Smooth muscle cell (in vitro differentiated cells): Measurements from ENCODE around the gene SIK3. TPM values are rescaled to one million over a fixed set of nuclear protein-coding genes. Genes with fewer than 3 reads are reported as not detected.

Source experiments
- DNase-seq: peaks from one replicate; lab custom pipeline; 2025; ENCODE audit not compliant: unreplicated experiment; lab: John Stamatoyannopoulos, UW
- H2AFZ ChIP-seq: fragments of 200-600 bp; sonication (generic); 2 replicates; pipeline ENCODE4 v1.6.0; 2016; ENCODE audit warnings: antibody characterized with exemption, low read depth, mild to moderate bottlenecking
- H3F3A ChIP-seq: fragments of 200-600 bp; sonication (generic); 2 replicates; pipeline ENCODE4 v1.6.0; 2017; ENCODE audit warnings: antibody characterized with exemption, low read depth
- H3K27ac ChIP-seq: fragments of 200-600 bp; sonication (generic); 2 replicates; pipeline ENCODE4 v1.5.1; 2016; ENCODE audit warnings: low read depth, mild to moderate bottlenecking
- H3K27me3 ChIP-seq: fragments of 200-600 bp; sonication (generic); 2 replicates; pipeline ENCODE4 v1.6.1; 2016; ENCODE audit warnings: low read depth, mild to moderate bottlenecking
- H3K36me3 ChIP-seq: fragments of 200-600 bp; sonication (generic); 2 replicates; pipeline ENCODE4 v1.5.1; 2016; ENCODE audit warnings: low read depth
- H3K4me1 ChIP-seq: fragments of 200-600 bp; sonication (generic); 2 replicates; pipeline ENCODE4 v1.5.1; 2016; ENCODE audit warnings: low read depth
- H3K4me2 ChIP-seq: fragments of 200-600 bp; sonication (generic); 2 replicates; pipeline ENCODE4 v1.6.0; 2016; ENCODE audit warnings: mild to moderate bottlenecking
- H3K4me3 ChIP-seq: fragments of 200-600 bp; sonication (generic); 2 replicates; pipeline ENCODE4 v1.5.1; 2016; ENCODE audit warnings: mild to moderate bottlenecking
- H3K79me2 ChIP-seq: fragments of 200-600 bp; sonication (generic); 2 replicates; pipeline ENCODE4 v1.6.0; 2016; ENCODE audit warnings: low read depth, mild to moderate bottlenecking
- H3K9ac ChIP-seq: fragments of 200-600 bp; sonication (generic); 2 replicates; pipeline ENCODE4 v1.6.0; 2016; ENCODE audit warnings: low read depth
- H3K9me3 ChIP-seq: fragments of 200-600 bp; sonication (generic); replicated peaks from 2 replicates; pipeline ENCODE4 v1.5.1; 2016; ENCODE audit warnings: low read depth
- H4K20me1 ChIP-seq: fragments of 200-600 bp; sonication (generic); 2 replicates; pipeline ENCODE4 v1.6.0; 2016; ENCODE audit warnings: low read depth
- WGBS: methylation state at CpG from one replicate; pipeline ENCODE4 v1.1.7; 2016; ENCODE audit warnings: low lambda C conversion rate; 5-methylcytosine and 5-hydroxymethylcytosine counted together
- polyA plus RNA-seq: library from polyadenylated mRNA; unstranded; fragments of >200 nt; fragmentation: Nextera tagmentation; extraction: Ambion mirVana; gene quantifications from 2 replicates; pipeline ENCODE4 v1.2.1, GENCODE V29; 2016
- total RNA-seq: library from RNA; depleted of rRNA; stranded (reverse); fragments of >200 nt; gene quantifications from 2 replicates; pipeline ENCODE4 v1.2.3, GENCODE V29; 2014
- TF ChIP-seq, protein P1 (sequence below): fragments of 200-600 bp; sonication (generic); IDR thresholded peaks from 2 replicates; pipeline ENCODE4 v1.5.1; 2017; ENCODE audit warnings: borderline replicate concordance, mild to moderate bottlenecking, antibody characterized with exemption; ENCODE audit not compliant: insufficient read depth, poor library complexity, severe bottlenecking

Gene SIK3
- total and polyA plus RNA-seq, 2 experiments from 2014 or later, result 11.0 to 11.9 TPM

DNA sequence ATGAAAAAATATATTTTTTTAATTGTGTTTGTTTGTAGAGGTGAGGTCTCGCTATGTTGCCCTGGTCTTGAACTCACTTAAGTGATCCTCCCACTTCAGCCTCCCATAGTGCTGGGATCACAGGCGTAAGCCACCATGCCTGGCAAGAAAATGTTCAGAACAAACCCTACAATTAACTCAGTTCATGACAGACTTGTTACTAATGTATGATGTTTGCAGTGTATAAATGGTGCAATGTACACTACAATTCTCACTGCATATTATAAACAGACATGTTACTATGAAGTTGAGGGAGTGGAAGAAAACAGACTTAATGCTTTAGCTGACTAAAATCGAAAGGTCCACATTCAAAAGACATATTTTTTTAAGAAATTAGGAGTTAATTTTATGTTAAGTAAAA, 59.0 kb downstream of the SIK3 start:
- no peaks in the 10 kb centered on the region for H3K27me3 ChIP-seq
- peaks cover 14% of the 10 kb centered on the region for H3K4me1 ChIP-seq
- no peak overlapping the region for H3K27ac ChIP-seq
- H3F3A ChIP-seq, result no peaks in the 10 kb centered on the region
- DNase-seq, result no peak
- H3K36me3 ChIP-seq, result no peaks in the 10 kb centered on the region
- no peaks in the 10 kb centered on the region for H3K9me3 ChIP-seq
- peaks cover 100% of the 10 kb centered on the region for H4K20me1 ChIP-seq
- H3K9ac ChIP-seq, result no peak overlapping the region
- 97% methylated on average over 3 of the region's 3 CpGs for WGBS
- H3K4me2 ChIP-seq, result no peak overlapping the region
- no peak overlapping the region for H2AFZ ChIP-seq
- H3K79me2 ChIP-seq, result peaks cover 66% of the 10 kb centered on the region
- H3K4me3 ChIP-seq, result no peak overlapping the region
- TF ChIP-seq, protein P1, sequence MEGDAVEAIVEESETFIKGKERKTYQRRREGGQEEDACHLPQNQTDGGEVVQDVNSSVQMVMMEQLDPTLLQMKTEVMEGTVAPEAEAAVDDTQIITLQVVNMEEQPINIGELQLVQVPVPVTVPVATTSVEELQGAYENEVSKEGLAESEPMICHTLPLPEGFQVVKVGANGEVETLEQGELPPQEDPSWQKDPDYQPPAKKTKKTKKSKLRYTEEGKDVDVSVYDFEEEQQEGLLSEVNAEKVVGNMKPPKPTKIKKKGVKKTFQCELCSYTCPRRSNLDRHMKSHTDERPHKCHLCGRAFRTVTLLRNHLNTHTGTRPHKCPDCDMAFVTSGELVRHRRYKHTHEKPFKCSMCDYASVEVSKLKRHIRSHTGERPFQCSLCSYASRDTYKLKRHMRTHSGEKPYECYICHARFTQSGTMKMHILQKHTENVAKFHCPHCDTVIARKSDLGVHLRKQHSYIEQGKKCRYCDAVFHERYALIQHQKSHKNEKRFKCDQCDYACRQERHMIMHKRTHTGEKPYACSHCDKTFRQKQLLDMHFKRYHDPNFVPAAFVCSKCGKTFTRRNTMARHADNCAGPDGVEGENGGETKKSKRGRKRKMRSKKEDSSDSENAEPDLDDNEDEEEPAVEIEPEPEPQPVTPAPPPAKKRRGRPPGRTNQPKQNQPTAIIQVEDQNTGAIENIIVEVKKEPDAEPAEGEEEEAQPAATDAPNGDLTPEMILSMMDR, result no peak

DNA sequence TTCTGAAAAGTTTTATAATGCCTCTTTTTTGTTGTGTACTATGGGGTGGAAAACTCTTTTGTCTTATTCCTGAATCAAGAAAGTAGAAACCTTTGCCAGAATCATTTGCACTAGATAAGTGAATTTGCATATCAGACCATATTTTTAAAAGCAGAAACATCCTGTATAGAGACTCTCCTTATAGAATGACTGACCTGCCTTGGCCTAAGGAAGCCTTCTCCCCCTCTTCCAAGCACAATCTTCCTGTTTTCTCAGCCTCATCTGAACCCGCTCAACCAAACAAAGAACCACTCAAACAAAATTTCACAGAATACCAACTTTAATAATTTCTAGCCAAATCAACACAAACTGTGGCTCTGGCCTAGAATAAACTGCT, 60.3 kb downstream of the SIK3 start:
- 96% methylated on average over 1 of the region's 1 CpG for WGBS
- peaks cover 66% of the 10 kb centered on the region for H3K79me2 ChIP-seq
- no peaks in the 10 kb centered on the region for H3K36me3 ChIP-seq
- H3K4me3 ChIP-seq, result no peak overlapping the region
- no peak overlapping the region for H3K27ac ChIP-seq
- no peak overlapping the region for H2AFZ ChIP-seq
- peaks cover 98% of the 10 kb centered on the region for H4K20me1 ChIP-seq
- TF ChIP-seq, protein P1, result no peak
- DNase-seq, result no peak
- H3F3A ChIP-seq, result no peaks in the 10 kb centered on the region
- H3K9me3 ChIP-seq, result no peaks in the 10 kb centered on the region
- no peak overlapping the region for H3K9ac ChIP-seq
- peaks cover 9% of the 10 kb centered on the region for H3K4me1 ChIP-seq
- no peaks in the 10 kb centered on the region for H3K27me3 ChIP-seq
- H3K4me2 ChIP-seq, result no peak overlapping the region

DNA sequence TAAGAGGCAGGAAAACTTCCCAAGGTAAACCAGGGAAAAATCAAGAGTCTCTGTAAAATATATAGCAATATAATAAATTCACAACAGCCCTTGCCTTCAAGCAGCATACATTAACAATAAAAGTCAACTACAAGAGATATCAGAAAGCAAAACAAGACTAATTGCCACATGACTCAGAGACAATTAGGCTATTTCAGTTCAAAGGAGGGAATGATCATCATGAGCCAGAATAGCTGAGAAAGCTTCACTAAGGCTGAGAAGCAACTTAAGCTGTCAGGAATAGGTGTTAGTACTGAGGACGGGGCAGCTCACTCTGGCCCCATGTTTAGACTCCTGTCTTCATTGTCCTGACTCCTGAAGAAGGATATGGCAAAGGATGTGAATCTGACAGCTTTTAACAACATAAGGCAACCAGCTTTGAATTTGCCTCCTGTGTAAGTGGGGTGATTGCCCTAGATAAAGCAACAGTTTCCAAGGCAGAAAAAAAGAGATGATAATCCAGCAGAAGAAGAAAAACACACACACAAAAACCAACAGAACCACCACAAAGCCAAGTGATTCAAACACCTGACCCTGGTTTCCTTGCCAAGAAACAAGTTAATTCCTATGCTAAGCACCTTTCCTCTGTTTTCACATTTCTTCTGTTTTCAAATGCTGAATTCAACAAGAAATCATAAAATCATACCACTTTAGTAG, 60.8 kb downstream of the SIK3 start:
- Histone ChIP-seq H3K9ac (no peak overlapping the region), H3K4me1 (peaks cover 4% of the 10 kb centered on the region), H2AFZ (no peak overlapping the region), H3K4me2 (no peak overlapping the region), H3K27ac (peak overlapping the region; percentile 25), H3K79me2 (peaks cover 68% of the 10 kb centered on the region), H3K4me3 (no peak overlapping the region), H3F3A (no peaks in the 10 kb centered on the region), H4K20me1 (peaks cover 96% of the 10 kb centered on the region), H3K36me3 (no peaks in the 10 kb centered on the region), H3K27me3 (no peaks in the 10 kb centered on the region), H3K9me3 (no peaks in the 10 kb centered on the region)
- no peak for DNase-seq
- TF ChIP-seq, protein P1, result no peak
- WGBS, result 37% methylated on average over 1 of the region's 1 CpG

DNA sequence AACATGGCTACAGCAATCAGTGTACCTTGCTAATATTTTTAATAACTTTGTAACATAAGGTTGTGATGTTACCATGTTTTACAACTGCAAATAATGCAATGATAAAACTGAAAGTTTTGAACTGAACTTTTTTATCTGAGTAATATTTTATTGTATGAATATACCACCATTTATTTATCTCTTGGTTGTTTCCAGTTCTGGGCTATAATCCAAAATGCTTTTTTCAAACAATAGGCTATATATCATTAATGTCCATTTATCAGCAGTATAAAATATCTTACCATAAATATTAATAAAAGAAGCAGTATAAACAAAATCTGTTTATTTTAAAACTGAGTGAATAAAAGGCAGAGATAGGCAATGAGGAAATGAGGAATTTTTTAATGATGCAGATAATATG, 63.3 kb downstream of the SIK3 start:
- Histone ChIP-seq H2AFZ (no peak overlapping the region), H3K9me3 (no peaks in the 10 kb centered on the region), H3K4me1 (peaks cover 4% of the 10 kb centered on the region), H3K79me2 (peaks cover 52% of the 10 kb centered on the region), H3K9ac (no peak overlapping the region), H3K4me2 (no peak overlapping the region), H4K20me1 (peaks cover 94% of the 10 kb centered on the region), H3K36me3 (no peaks in the 10 kb centered on the region), H3F3A (no peaks in the 10 kb centered on the region), H3K27ac (no peak overlapping the region), H3K4me3 (no peak overlapping the region), H3K27me3 (no peaks in the 10 kb centered on the region)
- DNase-seq, result no peak
- TF ChIP-seq, protein P1, result no peak
